Stomach smooth muscle (tissue), 2 donors: ENCODE measurements around the gene HDAC7.

ENCODE experiments used
- H3K27ac ChIP-seq: one replicate; pipeline ENCODE4 v1.7.0; 2013; ENCODE audit warnings: mild to moderate bottlenecking, low read length, inconsistent platforms
- H3K27me3 ChIP-seq, 2 donors: one replicate each; pipeline ENCODE4 v1.7.0; 2013; ENCODE audit warnings: low read length in 2 of 2; ENCODE audit not compliant: insufficient read depth in 2 of 2, control insufficient read depth in 1 of 2
- H3K36me3 ChIP-seq, 2 donors: one replicate each; pipeline ENCODE4 v1.7.0; 2013; ENCODE audit warnings: low read length in 2 of 2; ENCODE audit not compliant: control insufficient read depth in 2 of 2, insufficient read depth in 2 of 2
- H3K4me1 ChIP-seq: one replicate; pipeline ENCODE4 v1.7.0; 2013; ENCODE audit warnings: low read length; ENCODE audit not compliant: control insufficient read depth, insufficient read depth
- H3K4me3 ChIP-seq, 2 donors: one replicate each; pipeline ENCODE4 v1.7.0; 2013; ENCODE audit warnings: low read length in 2 of 2
- H3K9ac ChIP-seq, 2 donors: one replicate each; pipeline ENCODE4 v1.7.0; 2013; ENCODE audit warnings: low read length in 2 of 2, mild to moderate bottlenecking in 1 of 2
- H3K9me3 ChIP-seq, 2 donors: one replicate each; pipeline ENCODE4 v1.7.0; 2013; ENCODE audit warnings: low read length in 2 of 2; ENCODE audit not compliant: control insufficient read depth in 2 of 2
- donor health status: healthy.
- donor health status: Pancreatic carcinoma.

The HDAC7 gene

GRCh38 chr12:47819896-47820630 lies at the start of gene HDAC7:
Gene HDAC7 (minus strand): TSS chr12:47819903. CDS start chr12:47819785, 118 bp downstream.
- H3K27me3 ChIP-seq, result no peaks in the 10 kb centered on the region
- peaks cover 77% of the 10 kb centered on the region for H3K4me1 ChIP-seq
- peak within 1 kb of the TSS; percentile 92 to 99 for H3K9ac ChIP-seq
- H3K36me3 ChIP-seq, result no peaks in the 10 kb centered on the region
- peak within 1 kb of the TSS; percentile 91 to 93 for H3K4me3 ChIP-seq
- H3K27ac ChIP-seq, result peak within 1 kb of the TSS; percentile 98
- no peaks in the 10 kb centered on the region for H3K9me3 ChIP-seq

GRCh38 chr12:47868552-47869031 lies 48.9 kb upstream of the HDAC7 start:
- Histone ChIP-seq H3K27ac (no peak overlapping the region), H3K4me3 (no peak overlapping the region), H3K36me3 (no peaks in the 10 kb centered on the region), H3K4me1 (peaks cover 13% of the 10 kb centered on the region), H3K27me3 (no peaks in the 10 kb centered on the region), H3K9ac (no peak overlapping the region), H3K9me3 (no peaks in the 10 kb centered on the region)

DNA sequence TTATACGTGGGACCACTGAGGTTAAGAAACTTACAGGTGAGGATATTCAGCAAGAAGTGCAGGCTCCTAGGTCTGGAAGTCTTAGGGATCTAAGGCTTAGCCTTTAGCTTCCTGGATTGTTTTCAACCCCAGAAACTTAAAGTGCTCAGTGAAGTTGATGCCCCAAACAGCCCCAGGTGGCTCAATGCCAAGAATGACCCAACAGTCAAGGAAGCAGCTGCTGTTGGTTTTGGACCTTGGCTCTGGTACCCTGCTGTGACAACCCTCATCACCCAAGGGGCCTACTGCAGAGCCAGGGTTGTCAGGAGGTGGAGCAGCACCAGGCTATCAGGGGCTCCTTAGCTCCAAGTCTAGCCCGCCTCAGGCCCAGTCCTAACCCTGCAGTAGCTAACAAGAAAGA lies 48.3 kb upstream of the HDAC7 start:
- Histone ChIP-seq H3K9ac (no peak overlapping the region), H3K27me3 (no peaks in the 10 kb centered on the region), H3K36me3 (no peaks in the 10 kb centered on the region), H3K9me3 (no peaks in the 10 kb centered on the region), H3K27ac (no peak overlapping the region), H3K4me3 (no peak overlapping the region), H3K4me1 (peaks cover 13% of the 10 kb centered on the region)

GRCh38 chr12:47867495-47867941 lies 47.8 kb upstream of the HDAC7 start:
- Histone ChIP-seq H3K9me3 (no peaks in the 10 kb centered on the region), H3K9ac (no peak overlapping the region), H3K36me3 (no peaks in the 10 kb centered on the region), H3K27ac (no peak overlapping the region), H3K4me3 (no peak overlapping the region), H3K27me3 (no peaks in the 10 kb centered on the region), H3K4me1 (peaks cover 13% of the 10 kb centered on the region)

DNA sequence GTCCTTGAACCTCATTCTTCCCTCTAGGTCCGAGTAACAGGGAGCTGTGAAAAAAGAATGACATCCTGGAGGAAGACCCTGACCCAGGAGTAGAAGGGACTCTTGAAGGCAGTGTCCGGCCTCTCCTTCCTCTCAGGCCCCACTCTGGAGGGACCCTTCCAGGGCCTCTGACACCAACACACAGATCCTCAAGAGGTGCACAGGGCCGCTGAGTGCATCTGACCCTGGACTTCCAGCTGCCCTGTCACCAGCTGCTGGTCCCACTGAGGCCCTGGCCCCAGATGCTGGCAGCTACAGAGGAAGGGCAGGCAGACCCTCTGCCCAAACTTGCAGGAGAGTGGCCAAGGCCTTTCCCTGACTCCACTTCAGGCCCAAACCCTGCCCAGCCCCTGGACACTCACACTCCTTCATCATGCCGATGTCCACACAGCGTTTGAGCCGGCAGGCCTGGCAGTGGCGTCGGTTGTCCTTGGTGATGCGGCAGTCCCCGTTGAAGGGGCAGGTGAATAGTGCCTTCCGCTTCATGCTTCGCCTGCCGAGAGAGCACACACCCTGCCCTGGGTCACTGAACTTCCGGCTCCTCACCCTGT lies 45.0 kb upstream of the HDAC7 start:
- Histone ChIP-seq H3K4me3 (no peak overlapping the region), H3K27me3 (no peaks in the 10 kb centered on the region), H3K9ac (no peak overlapping the region), H3K9me3 (no peaks in the 10 kb centered on the region), H3K36me3 (no peaks in the 10 kb centered on the region), H3K27ac (no peak overlapping the region), H3K4me1 (peaks cover 4% of the 10 kb centered on the region)

GRCh38 chr12:47863985-47864384 lies 44.3 kb upstream of the HDAC7 start:
- H3K27ac ChIP-seq, result no peak overlapping the region
- no peaks in the 10 kb centered on the region for H3K27me3 ChIP-seq
- H3K4me1 ChIP-seq, result no peaks in the 10 kb centered on the region

GRCh38 chr12:47863467-47863866 lies 43.8 kb upstream of the HDAC7 start:
- Histone ChIP-seq H3K27me3 (no peaks in the 10 kb centered on the region), H3K9me3 (no peaks in the 10 kb centered on the region), H3K9ac (no peak overlapping the region), H3K4me3 (no peak overlapping the region), H3K27ac (no peak overlapping the region), H3K4me1 (no peaks in the 10 kb centered on the region), H3K36me3 (no peaks in the 10 kb centered on the region)

More at GRCh38 chr12:47863985-47864384, 44.3 kb upstream of the HDAC7 start:
- Histone ChIP-seq H3K4me3 (no peak overlapping the region), H3K9me3 (no peaks in the 10 kb centered on the region), H3K9ac (no peak overlapping the region), H3K36me3 (no peaks in the 10 kb centered on the region)

DNA sequence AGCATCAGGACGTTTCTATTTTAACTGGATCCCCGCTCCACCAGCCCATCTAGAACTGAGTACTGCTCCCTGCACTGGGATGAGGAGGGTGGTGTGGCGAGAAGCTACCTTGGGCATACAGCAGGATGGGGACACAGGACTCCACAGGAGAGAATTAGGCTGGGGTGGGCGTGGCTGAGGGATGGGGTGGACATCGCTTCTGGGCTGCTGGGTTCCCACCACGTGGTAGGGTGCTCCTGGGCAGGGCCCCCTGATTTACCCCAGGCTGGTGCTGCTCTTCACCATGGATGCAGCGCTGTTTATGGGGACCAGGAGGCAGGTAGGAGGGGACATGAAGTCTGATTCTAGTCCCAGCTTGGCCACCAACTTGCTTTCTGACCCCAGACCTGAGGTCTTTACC lies 43.2 kb upstream of the HDAC7 start:
- Histone ChIP-seq H3K9me3 (no peaks in the 10 kb centered on the region), H3K27me3 (no peaks in the 10 kb centered on the region), H3K4me3 (no peak overlapping the region), H3K36me3 (no peaks in the 10 kb centered on the region), H3K27ac (no peak overlapping the region), H3K4me1 (no peaks in the 10 kb centered on the region), H3K9ac (no peak overlapping the region)

DNA sequence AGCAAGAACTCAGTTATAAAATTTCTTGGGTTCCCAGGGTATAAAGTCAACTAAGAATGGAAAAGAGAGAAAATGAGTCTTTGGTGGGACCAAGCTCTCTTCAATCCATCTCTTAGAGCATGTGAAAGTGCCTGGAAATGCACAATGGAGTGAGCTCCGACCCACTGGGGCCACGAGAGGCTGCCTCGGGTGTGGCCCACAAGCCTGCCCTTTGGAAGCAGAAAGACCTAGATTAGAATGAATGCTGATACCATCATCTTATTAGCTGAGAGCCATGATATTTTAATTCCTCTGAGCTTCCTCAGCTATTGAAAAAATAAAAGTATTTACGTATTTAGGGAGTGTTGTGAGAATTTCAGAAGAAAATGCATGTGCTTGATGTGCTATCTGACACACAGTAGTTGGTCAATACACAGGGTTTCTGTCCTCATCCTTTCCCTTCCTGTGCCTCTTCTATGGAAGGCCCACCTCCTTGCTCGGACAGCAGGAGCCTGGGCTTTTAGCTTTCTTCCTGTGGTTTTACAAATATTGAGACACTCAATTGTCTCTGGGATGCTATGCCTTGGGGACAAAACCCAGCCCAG lies 42.6 kb upstream of the HDAC7 start:
- no peak overlapping the region for H3K4me3 ChIP-seq

GRCh38 chr12:47860873-47861272 lies 41.2 kb upstream of the HDAC7 start:
- H3K27ac ChIP-seq, result no peak overlapping the region
- H3K36me3 ChIP-seq, result no peaks in the 10 kb centered on the region
- H3K27me3 ChIP-seq, result peaks cover 0 to 2% of the 10 kb centered on the region in 2 donors
- H3K9me3 ChIP-seq, result no peaks in the 10 kb centered on the region
- H3K9ac ChIP-seq, result no peak overlapping the region
- H3K4me1 ChIP-seq, result no peaks in the 10 kb centered on the region
- H3K4me3 ChIP-seq, result no peak overlapping the region

More for the DNA sequence above, 42.6 kb upstream of the HDAC7 start:
- H3K9ac ChIP-seq, result no peak overlapping the region
- H3K27ac ChIP-seq, result no peak overlapping the region
- no peaks in the 10 kb centered on the region for H3K9me3 ChIP-seq
- H3K36me3 ChIP-seq, result no peaks in the 10 kb centered on the region
- H3K4me1 ChIP-seq, result no peaks in the 10 kb centered on the region
- peaks cover 0 to 2% of the 10 kb centered on the region in 2 donors for H3K27me3 ChIP-seq
